GM12878 (cell line): ENCODE results near the gene ANKRD44. TPM values are rescaled to one million over a fixed set of nuclear protein-coding genes. Genes with fewer than 3 reads are reported as not detected.

Source experiments
- ATAC-seq: fragments of 200-7000 bp; cut with Tn5 transposase; 3 replicates; pipeline ENCODE4 v1.9.1; 2020; ENCODE audit warnings: mild to moderate bottlenecking, moderate library complexity
- BruUV-seq: library from RNA; stranded (reverse); fragments of 400-500 nt; replicated peaks from 2 replicates; lab custom pipeline; 2021; lab: Mats Ljungman, UMichigan
- CTCF ChIA-PET: fragments of 300-600 bp; sonication (Branson Sonifier 250); formaldehyde crosslinking; extraction: SDS; loops from one replicate; lab custom pipeline; 2021; ENCODE audit warnings: inconsistent platforms; lab: Yijun Ruan, JAX
- POLR2A ChIA-PET: fragments of 350-600 bp; formaldehyde crosslinking; extraction: SDS; loops from one replicate; lab custom pipeline; 2021; ENCODE audit warnings: inconsistent platforms; lab: Charles Lee
- RAD21 ChIA-PET: fragments of 300-600 bp; sonication (Branson Sonifier 250); formaldehyde crosslinking; loops from one replicate; lab custom pipeline; 2023; ENCODE audit warnings: antibody characterized with exemption; ENCODE audit not compliant: unreplicated experiment; lab: Charles Lee
- SMC1A ChIA-PET: fragments of 300-600 bp; sonication (Branson Sonifier 250); formaldehyde crosslinking; loops from one replicate; lab custom pipeline; 2023; ENCODE audit not compliant: unreplicated experiment, uncharacterized antibody; lab: Charles Lee
- DNase-seq: peaks from one replicate; pipeline ENCODE4 v3.0.0-alpha.2; 2011; ENCODE audit warnings: low read depth, low spot score
- FAIRE-seq: peaks from 3 replicates; lab custom pipeline; 2011; peaks lifted over from hg19 to GRCh38; lab: Jason Lieb, UNC
- H2AFZ ChIP-seq: 2 replicates; pipeline ENCODE4 v1.6.0; 2011; ENCODE audit warnings: low read depth, low read length, control low read depth; ENCODE audit not compliant: control insufficient read depth
- H3K27ac ChIP-seq: 2 replicates; pipeline ENCODE4 v1.5.1; 2011; ENCODE audit warnings: control low read depth; ENCODE audit not compliant: control insufficient read depth, insufficient read depth
- H3K27me3 ChIP-seq, 2 experiments: replicated peaks in 1 of 2; 2 replicates each; pipeline versions ENCODE4 v1.6.0 to v1.6.1; 2011; ENCODE audit warnings: low read length in 1 of 2; ENCODE audit not compliant: control insufficient read depth in 2 of 2, insufficient read depth in 2 of 2
- H3K36me3 ChIP-seq, 2 experiments: 2 replicates each; pipeline ENCODE4 v1.5.1; 2011; ENCODE audit warnings: low read length in 1 of 2; ENCODE audit not compliant: control insufficient read depth in 2 of 2, insufficient read depth in 2 of 2
- H3K4me1 ChIP-seq: 2 replicates; pipeline ENCODE4 v1.6.1; 2011; ENCODE audit warnings: mild to moderate bottlenecking, low read length, moderate library complexity, mixed read lengths; ENCODE audit not compliant: control insufficient read depth, insufficient read depth
- H3K4me2 ChIP-seq: 2 replicates; pipeline ENCODE4 v1.6.0; 2011; ENCODE audit warnings: control low read depth; ENCODE audit not compliant: control insufficient read depth, insufficient read depth
- H3K4me3 ChIP-seq: fragments of 200-600 bp; sonication (generic); 2 replicates; pipeline ENCODE4 v1.5.1; 2016
- H3K79me2 ChIP-seq: 2 replicates; pipeline ENCODE4 v1.6.0; 2011; ENCODE audit warnings: low read length; ENCODE audit not compliant: control insufficient read depth, insufficient read depth
- H3K9ac ChIP-seq: 2 replicates; pipeline ENCODE4 v1.8.0; 2011; ENCODE audit warnings: low read length, control low read depth, mixed read lengths; ENCODE audit not compliant: control insufficient read depth, insufficient read depth
- H3K9me3 ChIP-seq: replicated peaks from 3 replicates; pipeline ENCODE4 v1.5.1; 2011; ENCODE audit warnings: mild to moderate bottlenecking, low read length; ENCODE audit not compliant: control insufficient read depth, insufficient read depth
- H4K20me1 ChIP-seq: 2 replicates; pipeline ENCODE4 v1.6.0; 2011; ENCODE audit not compliant: control insufficient read depth, insufficient read depth
- BACH1 ChIP-seq: fragments of 450-650 bp; IDR thresholded peaks from 2 replicates; pipeline ENCODE4 v1.6.1; 2017; ENCODE audit warnings: mild to moderate bottlenecking, borderline replicate concordance
- BHLHE40 ChIP-seq, 2 experiments: fragments of 450-650 bp in 1 of 2; IDR thresholded peaks; 2 replicates each; pipeline ENCODE4 v1.6.1; 2011 to 2017; ENCODE audit warnings: low read depth in 2 of 2, borderline replicate concordance in 1 of 2, improper control_type of control experiment in 1 of 2, low read length in 1 of 2, mild to moderate bottlenecking in 1 of 2
- CHD4 ChIP-seq: fragments of 200-600 bp; sonication (generic); IDR thresholded peaks from 2 replicates; pipeline ENCODE4 v1.6.1; 2016; ENCODE audit warnings: mild to moderate bottlenecking
- GABPA ChIP-seq: IDR thresholded peaks from 2 replicates; pipeline ENCODE4 v1.6.1; 2014; ENCODE audit warnings: antibody characterized with exemption, low read depth, mild to moderate bottlenecking, inconsistent platforms
- MTA2 ChIP-seq: fragments of 450-650 bp; IDR thresholded peaks from 2 replicates; pipeline ENCODE4 v1.6.1; 2016; ENCODE audit warnings: low read depth, mild to moderate bottlenecking, moderate library complexity
- RELA ChIP-seq: fragments of 450-650 bp; IDR thresholded peaks from 2 replicates; pipeline ENCODE4 v1.8.0; 2014; ENCODE audit warnings: borderline replicate concordance; ENCODE audit not compliant: partially characterized antibody
- RELB ChIP-seq: fragments of 450-650 bp; IDR thresholded peaks from 2 replicates; pipeline ENCODE4 v1.6.1; 2017; ENCODE audit warnings: low read depth, mild to moderate bottlenecking, moderate library complexity
- SP1 ChIP-seq: IDR thresholded peaks from one replicate; pipeline ENCODE4 v1.6.1; 2011; ENCODE audit warnings: low read depth, low read length
- SRF ChIP-seq, 2 experiments: IDR thresholded peaks; 2 replicates each; pipeline ENCODE4 v1.6.1; 2011; ENCODE audit warnings: low read depth in 2 of 2, low read length in 2 of 2, mild to moderate bottlenecking in 1 of 2, moderate library complexity in 1 of 2
- TAF1 ChIP-seq: IDR thresholded peaks from 2 replicates; pipeline ENCODE4 v1.6.1; 2011; ENCODE audit warnings: mild to moderate bottlenecking, low read depth, low read length, borderline replicate concordance
- ZNF217 ChIP-seq: fragments of 450-650 bp; IDR thresholded peaks from 2 replicates; pipeline ENCODE4 v1.6.1; 2017; ENCODE audit warnings: antibody characterized with exemption, mild to moderate bottlenecking
- ZNF384 ChIP-seq: IDR thresholded peaks from 2 replicates; pipeline ENCODE4 v1.6.1; 2012; ENCODE audit warnings: low read depth, mild to moderate bottlenecking, low read length, improper control_type of control experiment, borderline replicate concordance
- WGBS: methylation state at CpG from one replicate; pipeline ENCODE4 v1.1.6; 2016; ENCODE audit warnings: low lambda C conversion rate; ENCODE audit not compliant: insufficient replicate concordance, insufficient coverage; ENCODE audit errors: missing lambda C conversion rate; 5-methylcytosine and 5-hydroxymethylcytosine counted together
- in situ Hi-C: fragments of 300-500 bp; cut with MboI; formaldehyde crosslinking; loops from 9 replicates; pipeline ENCODE4 v1.14.3; 2018; ENCODE audit warnings: mixed read lengths
- intact Hi-C: fragments of 100-400 bp; cut with micrococcal nuclease; formaldehyde crosslinking; loops from one replicate; pipeline ENCODE4 v1.14.2; 2022; ENCODE audit not compliant: unreplicated experiment
- polyA plus RNA-seq, 11 experiments: library from polyadenylated mRNA; depleted of rRNA in 4 of 11; unstranded in 6 of 11; stranded (reverse) in 5 of 11; fragments of >200 nt; fragmentation: Nextera tagmentation in 4 of 11; fragmentation: Illumina TruSeq in 1 of 11; extraction: Ambion mirVana in 4 of 11; extraction: Trizol in 1 of 11; gene quantifications; 1 replicate in 1 of 11; 2 replicates in 10 of 11; pipeline versions ENCODE4 v1.2.1 to v1.2.3, GENCODE V29; 2011 to 2016; ENCODE audit warnings: inconsistent platforms in 2 of 11, missing spikeins in 2 of 11, low read depth in 1 of 11
- total RNA-seq, 4 experiments: library from RNA; depleted of rRNA in 3 of 4; stranded (reverse); fragments of >200 nt in 3 of 4; fragmentation: Illumina TruSeq in 1 of 4; extraction: Trizol in 1 of 4; gene quantifications; 2 replicates each; pipeline versions ENCODE4 v1.2.1 to v1.2.3, GENCODE V29; 2013 to 2021
- TF ChIP-seq, protein P1 (sequence below): fragments of 450-650 bp; IDR thresholded peaks from 2 replicates; pipeline ENCODE4 v1.6.1; 2017; ENCODE audit warnings: borderline replicate concordance
- TF ChIP-seq, protein P2 (sequence below): fragments of 450-650 bp; IDR thresholded peaks from 2 replicates; pipeline ENCODE4 v1.6.1; 2014; ENCODE audit warnings: mild to moderate bottlenecking
- TF ChIP-seq, protein P3 (sequence below): fragments of 450-650 bp; IDR thresholded peaks from 2 replicates; pipeline ENCODE4 v1.6.1; 2016; ENCODE audit warnings: mild to moderate bottlenecking, moderate library complexity, borderline replicate concordance

Gene ANKRD44
- total and polyA plus RNA-seq, 10 of the 15 experiments (the other 5 are each of a cell fraction or from before 2014, with no cell fraction given), result 19.1 to 99.1 (median 59.6) TPM

GRCh38 chr2:197011021-197011417, 299.6 kb downstream of the ANKRD44 start:
- no peak overlapping the region for H3K9ac ChIP-seq
- RAD21 ChIA-PET, result interaction anchor here (0.6 to 2.4 kb wide), 4 partner anchors 103 to 396 kb away, joined by 3 to 7 read pairs (median 4); no protein-coding TSS in a partner anchor
- H4K20me1 ChIP-seq, result no peaks in the 10 kb centered on the region
- H3K27me3 ChIP-seq, result no peaks in the 10 kb centered on the region
- no peaks in the 10 kb centered on the region for H3K79me2 ChIP-seq
- in situ Hi-C loops (no loop called here), intact Hi-C loops (loop anchor here (5.0 kb wide), 1 partner anchor 156 kb away; no protein-coding TSS in a partner anchor)
- H3K9me3 ChIP-seq, result no peaks in the 10 kb centered on the region
- no peak for ATAC-seq
- H2AFZ ChIP-seq, result no peak overlapping the region
- SMC1A ChIA-PET, result interaction anchor here (0.9 to 1.9 kb wide), 4 partner anchors 17 to 769 kb away, joined by 3 to 9 read pairs (median 4); no protein-coding TSS in a partner anchor
- H3K27ac ChIP-seq, result no peak overlapping the region
- no peak overlapping the region for H3K4me3 ChIP-seq
- H3K4me1 ChIP-seq, result no peaks in the 10 kb centered on the region
- WGBS, result 50% methylated on average over 2 of the region's 2 CpGs
- POLR2A ChIA-PET, result no interaction called here
- peaks cover 0 to 8% of the 10 kb centered on the region in 2 experiments; a peak in 2 of 4 replicates for H3K36me3 ChIP-seq
- CTCF ChIA-PET, result interaction anchor here (0.6 to 2.7 kb wide), 19 partner anchors 8 to 385 kb away, joined by 3 to 13 read pairs (median 4); no protein-coding TSS in a partner anchor
- H3K4me2 ChIP-seq, result no peak overlapping the region
- no peak for DNase-seq
- no TSS peak for BruUV-seq
- no peak for FAIRE-seq
- no peak for TF ChIP-seq CHD4
- TF ChIP-seq, protein P1, sequence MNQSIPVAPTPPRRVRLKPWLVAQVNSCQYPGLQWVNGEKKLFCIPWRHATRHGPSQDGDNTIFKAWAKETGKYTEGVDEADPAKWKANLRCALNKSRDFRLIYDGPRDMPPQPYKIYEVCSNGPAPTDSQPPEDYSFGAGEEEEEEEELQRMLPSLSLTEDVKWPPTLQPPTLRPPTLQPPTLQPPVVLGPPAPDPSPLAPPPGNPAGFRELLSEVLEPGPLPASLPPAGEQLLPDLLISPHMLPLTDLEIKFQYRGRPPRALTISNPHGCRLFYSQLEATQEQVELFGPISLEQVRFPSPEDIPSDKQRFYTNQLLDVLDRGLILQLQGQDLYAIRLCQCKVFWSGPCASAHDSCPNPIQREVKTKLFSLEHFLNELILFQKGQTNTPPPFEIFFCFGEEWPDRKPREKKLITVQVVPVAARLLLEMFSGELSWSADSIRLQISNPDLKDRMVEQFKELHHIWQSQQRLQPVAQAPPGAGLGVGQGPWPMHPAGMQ, result no peak
- no peak for TF ChIP-seq RELB
- TF ChIP-seq MTA2, result no peak
- TF ChIP-seq BHLHE40 (IDR thresholded peaks at IDR 0.05; ENCODE audit: borderline replicate concordance in 1 of 2, low read depth in 2 of 2, low read length in 1 of 2), result no peak
- no peak for TF ChIP-seq RELA
- no peak for TF ChIP-seq GABPA
- TF ChIP-seq SRF (IDR thresholded peaks at IDR 0.05; ENCODE audit: low read depth in 2 of 2, low read length in 2 of 2), result no peak
- no peak for TF ChIP-seq SP1
- TF ChIP-seq, protein P2, sequence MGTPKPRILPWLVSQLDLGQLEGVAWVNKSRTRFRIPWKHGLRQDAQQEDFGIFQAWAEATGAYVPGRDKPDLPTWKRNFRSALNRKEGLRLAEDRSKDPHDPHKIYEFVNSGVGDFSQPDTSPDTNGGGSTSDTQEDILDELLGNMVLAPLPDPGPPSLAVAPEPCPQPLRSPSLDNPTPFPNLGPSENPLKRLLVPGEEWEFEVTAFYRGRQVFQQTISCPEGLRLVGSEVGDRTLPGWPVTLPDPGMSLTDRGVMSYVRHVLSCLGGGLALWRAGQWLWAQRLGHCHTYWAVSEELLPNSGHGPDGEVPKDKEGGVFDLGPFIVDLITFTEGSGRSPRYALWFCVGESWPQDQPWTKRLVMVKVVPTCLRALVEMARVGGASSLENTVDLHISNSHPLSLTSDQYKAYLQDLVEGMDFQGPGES, result no peak
- no peak for TF ChIP-seq ZNF384
- no peak for TF ChIP-seq ZNF217
- TF ChIP-seq, protein P3, sequence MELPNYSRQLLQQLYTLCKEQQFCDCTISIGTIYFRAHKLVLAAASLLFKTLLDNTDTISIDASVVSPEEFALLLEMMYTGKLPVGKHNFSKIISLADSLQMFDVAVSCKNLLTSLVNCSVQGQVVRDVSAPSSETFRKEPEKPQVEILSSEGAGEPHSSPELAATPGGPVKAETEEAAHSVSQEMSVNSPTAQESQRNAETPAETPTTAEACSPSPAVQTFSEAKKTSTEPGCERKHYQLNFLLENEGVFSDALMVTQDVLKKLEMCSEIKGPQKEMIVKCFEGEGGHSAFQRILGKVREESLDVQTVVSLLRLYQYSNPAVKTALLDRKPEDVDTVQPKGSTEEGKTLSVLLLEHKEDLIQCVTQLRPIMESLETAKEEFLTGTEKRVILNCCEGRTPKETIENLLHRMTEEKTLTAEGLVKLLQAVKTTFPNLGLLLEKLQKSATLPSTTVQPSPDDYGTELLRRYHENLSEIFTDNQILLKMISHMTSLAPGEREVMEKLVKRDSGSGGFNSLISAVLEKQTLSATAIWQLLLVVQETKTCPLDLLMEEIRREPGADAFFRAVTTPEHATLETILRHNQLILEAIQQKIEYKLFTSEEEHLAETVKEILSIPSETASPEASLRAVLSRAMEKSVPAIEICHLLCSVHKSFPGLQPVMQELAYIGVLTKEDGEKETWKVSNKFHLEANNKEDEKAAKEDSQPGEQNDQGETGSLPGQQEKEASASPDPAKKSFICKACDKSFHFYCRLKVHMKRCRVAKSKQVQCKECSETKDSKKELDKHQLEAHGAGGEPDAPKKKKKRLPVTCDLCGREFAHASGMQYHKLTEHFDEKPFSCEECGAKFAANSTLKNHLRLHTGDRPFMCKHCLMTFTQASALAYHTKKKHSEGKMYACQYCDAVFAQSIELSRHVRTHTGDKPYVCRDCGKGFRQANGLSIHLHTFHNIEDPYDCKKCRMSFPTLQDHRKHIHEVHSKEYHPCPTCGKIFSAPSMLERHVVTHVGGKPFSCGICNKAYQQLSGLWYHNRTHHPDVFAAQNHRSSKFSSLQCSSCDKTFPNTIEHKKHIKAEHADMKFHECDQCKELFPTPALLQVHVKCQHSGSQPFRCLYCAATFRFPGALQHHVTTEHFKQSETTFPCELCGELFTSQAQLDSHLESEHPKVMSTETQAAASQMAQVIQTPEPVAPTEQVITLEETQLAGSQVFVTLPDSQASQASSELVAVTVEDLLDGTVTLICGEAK, result no peak
- no peak for TF ChIP-seq BACH1
- no peak for TF ChIP-seq TAF1
